HFF-Myc (cell line): ENCODE data around the gene SMCO2.

Experiments used
- DNase-seq: peaks from one replicate; pipeline ENCODE4 v3.0.0-alpha.2; 2011; ENCODE audit warnings: low read depth; ENCODE audit errors: extremely low read depth
- H3K4me3 ChIP-seq: replicated peaks from 2 replicates; pipeline ENCODE4 v1.5.1; 2011; ENCODE audit warnings: low read depth, mild to moderate bottlenecking, control low read depth, low read length
- TF ChIP-seq, protein P1 (sequence below): IDR thresholded peaks from 2 replicates; pipeline ENCODE4 v1.5.1; 2012; ENCODE audit warnings: mild to moderate bottlenecking, low read depth, low read length, control low read depth; ENCODE audit errors: missing control alignments

The SMCO2 gene

GRCh38 chr12:27425306-27425705, 21.2 kb upstream of the SMCO2 start:
- TF ChIP-seq, protein P1, sequence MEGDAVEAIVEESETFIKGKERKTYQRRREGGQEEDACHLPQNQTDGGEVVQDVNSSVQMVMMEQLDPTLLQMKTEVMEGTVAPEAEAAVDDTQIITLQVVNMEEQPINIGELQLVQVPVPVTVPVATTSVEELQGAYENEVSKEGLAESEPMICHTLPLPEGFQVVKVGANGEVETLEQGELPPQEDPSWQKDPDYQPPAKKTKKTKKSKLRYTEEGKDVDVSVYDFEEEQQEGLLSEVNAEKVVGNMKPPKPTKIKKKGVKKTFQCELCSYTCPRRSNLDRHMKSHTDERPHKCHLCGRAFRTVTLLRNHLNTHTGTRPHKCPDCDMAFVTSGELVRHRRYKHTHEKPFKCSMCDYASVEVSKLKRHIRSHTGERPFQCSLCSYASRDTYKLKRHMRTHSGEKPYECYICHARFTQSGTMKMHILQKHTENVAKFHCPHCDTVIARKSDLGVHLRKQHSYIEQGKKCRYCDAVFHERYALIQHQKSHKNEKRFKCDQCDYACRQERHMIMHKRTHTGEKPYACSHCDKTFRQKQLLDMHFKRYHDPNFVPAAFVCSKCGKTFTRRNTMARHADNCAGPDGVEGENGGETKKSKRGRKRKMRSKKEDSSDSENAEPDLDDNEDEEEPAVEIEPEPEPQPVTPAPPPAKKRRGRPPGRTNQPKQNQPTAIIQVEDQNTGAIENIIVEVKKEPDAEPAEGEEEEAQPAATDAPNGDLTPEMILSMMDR, result no peak
- no peak overlapping the region for H3K4me3 ChIP-seq
- DNase-seq, result no peak

GRCh38 chr12:27426743-27427487, 19.6 kb upstream of the SMCO2 start:
- TF ChIP-seq, protein P1, result no peak
- no peak for DNase-seq
- H3K4me3 ChIP-seq, result no peak overlapping the region

DNA sequence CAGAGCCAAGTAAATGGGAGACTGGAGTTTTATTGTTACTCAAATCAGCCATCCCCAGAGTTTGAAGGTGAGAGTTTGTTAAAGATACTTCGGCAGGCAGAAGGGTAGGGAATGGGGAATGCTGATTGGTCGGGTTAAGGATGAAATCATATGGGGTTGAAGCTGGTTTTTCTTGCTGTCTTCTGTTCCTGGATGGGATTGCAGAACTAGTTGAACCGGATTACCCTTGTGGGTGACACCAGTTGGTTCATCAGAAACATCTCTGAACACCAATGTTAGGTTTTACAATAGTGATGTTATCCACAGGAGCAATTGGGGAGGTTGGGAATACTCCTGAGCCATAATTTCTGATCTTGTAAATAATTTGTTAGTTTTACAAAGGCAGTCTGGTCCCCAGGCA, 18.7 kb upstream of the SMCO2 start:
- no peak for DNase-seq
- TF ChIP-seq, protein P1, result no peak
- H3K4me3 ChIP-seq, result no peak overlapping the region

GRCh38 chr12:27428466-27428865, 18.1 kb upstream of the SMCO2 start:
- no peak for DNase-seq
- H3K4me3 ChIP-seq, result no peak overlapping the region
- TF ChIP-seq, protein P1, result no peak

DNA sequence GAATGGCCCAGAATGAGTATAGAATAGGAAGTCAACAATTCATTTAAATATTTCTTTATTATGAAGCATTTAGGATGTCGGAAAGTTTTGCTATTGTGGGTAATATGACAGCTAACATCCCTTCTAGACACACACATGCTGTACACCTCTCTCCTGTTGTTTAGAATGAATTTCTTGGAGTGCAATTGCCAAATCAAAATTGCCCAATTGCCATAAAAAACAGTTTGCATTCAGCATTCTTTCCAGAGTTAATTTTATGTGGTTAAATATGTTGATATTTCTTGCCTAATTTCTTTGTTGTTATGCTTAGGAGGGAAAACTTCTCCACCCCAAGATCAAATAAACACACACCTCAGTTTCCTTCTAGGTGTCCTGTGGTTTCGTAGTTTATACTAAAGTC, 16.9 kb upstream of the SMCO2 start:
- DNase-seq, result no peak
- no peak overlapping the region for H3K4me3 ChIP-seq
- TF ChIP-seq, protein P1, result no peak

GRCh38 chr12:27431185-27431584, 15.4 kb upstream of the SMCO2 start:
- DNase-seq, result no peak
- no peak overlapping the region for H3K4me3 ChIP-seq
- TF ChIP-seq, protein P1, result no peak
